Astrocyte of the spinal cord (primary cell): Measurements from ENCODE around the gene BNIP3.

ENCODE experiments used
- DNase-seq: peaks from one replicate; pipeline ENCODE4 v3.0.0; 2011; ENCODE audit warnings: low read depth, low spot score
- H3K4me3 ChIP-seq: 2 replicates; pipeline ENCODE4 v1.5.1; 2011; ENCODE audit warnings: low read depth, mild to moderate bottlenecking, low read length, moderate library complexity
- in situ Hi-C: cut with HindIII; loops from 2 replicates; pipeline ENCODE4 v1.10.0; 2017; ENCODE audit warnings: low sequenced_read_pairs
- TF ChIP-seq, protein P1 (sequence below): IDR thresholded peaks from 2 replicates; pipeline ENCODE4 v1.5.1; 2012; ENCODE audit warnings: low read depth, mild to moderate bottlenecking, low read length, inconsistent platforms

The BNIP3 gene

DNA sequence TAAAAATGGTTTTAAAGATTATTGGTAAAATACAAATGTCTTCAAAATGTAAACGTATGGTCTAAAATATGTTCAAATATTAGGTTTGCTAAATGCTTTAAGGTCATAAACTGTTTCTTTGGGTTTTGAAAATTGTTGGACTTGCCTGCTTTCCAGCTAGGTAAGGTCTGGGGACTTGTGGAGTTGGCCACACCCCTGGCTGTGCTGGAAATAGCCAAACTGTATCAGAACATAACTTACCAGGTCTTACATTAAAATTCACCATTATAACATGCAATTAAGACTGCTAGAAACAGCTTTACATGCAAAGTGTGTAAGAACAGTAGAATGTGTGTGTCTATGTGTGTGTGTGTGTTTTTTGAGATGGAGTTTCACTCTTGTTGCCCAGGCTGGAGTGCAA, 29.7 kb upstream of the BNIP3 start:
- no peak overlapping the region for H3K4me3 ChIP-seq
- DNase-seq, result no peak
- in situ Hi-C loops, result no loop called here
- TF ChIP-seq, protein P1, sequence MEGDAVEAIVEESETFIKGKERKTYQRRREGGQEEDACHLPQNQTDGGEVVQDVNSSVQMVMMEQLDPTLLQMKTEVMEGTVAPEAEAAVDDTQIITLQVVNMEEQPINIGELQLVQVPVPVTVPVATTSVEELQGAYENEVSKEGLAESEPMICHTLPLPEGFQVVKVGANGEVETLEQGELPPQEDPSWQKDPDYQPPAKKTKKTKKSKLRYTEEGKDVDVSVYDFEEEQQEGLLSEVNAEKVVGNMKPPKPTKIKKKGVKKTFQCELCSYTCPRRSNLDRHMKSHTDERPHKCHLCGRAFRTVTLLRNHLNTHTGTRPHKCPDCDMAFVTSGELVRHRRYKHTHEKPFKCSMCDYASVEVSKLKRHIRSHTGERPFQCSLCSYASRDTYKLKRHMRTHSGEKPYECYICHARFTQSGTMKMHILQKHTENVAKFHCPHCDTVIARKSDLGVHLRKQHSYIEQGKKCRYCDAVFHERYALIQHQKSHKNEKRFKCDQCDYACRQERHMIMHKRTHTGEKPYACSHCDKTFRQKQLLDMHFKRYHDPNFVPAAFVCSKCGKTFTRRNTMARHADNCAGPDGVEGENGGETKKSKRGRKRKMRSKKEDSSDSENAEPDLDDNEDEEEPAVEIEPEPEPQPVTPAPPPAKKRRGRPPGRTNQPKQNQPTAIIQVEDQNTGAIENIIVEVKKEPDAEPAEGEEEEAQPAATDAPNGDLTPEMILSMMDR, result no peak

DNA sequence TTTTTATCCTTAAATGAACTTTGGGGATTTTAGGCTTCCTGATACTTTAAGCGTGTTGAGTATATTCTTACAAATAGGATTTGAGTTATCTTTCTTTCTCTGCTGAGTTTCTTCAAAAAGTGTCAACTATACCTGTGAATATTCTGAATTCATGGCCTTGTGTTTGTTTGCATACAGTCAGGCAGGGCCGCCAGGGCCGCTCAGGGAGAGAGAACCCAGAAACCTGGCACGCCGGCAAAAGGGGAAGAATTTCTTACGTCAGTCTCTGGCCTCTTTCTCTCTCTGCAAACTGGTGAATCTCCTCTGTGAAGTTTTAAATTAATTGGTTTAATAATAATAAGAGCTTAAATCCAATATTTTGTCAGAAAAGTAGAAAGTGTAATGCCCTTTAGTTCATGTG, 29.3 kb upstream of the BNIP3 start:
- in situ Hi-C loops, result no loop called here
- TF ChIP-seq, protein P1, result no peak
- H3K4me3 ChIP-seq, result no peak overlapping the region
- DNase-seq, result no peak

DNA sequence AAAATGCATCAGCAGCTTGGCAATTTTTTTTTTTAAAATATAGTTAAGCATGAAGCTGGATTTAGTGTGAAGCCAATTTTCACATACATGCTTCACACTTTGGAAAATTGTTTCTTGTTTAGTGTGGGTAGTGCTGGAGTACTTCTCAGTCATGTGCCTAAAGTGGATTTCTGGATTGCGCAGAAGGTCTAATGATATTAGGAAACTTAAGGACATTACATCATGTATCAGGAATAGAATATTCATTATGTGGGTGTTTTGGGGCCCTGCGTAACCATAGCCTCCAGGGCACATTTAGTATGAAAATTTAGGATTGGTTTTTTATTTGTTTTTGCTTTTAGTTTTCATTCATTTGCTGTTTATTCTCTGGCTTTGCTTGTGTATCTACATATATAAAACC, 28.8 kb upstream of the BNIP3 start:
- no peak overlapping the region for H3K4me3 ChIP-seq
- in situ Hi-C loops, result no loop called here
- DNase-seq, result no peak
- TF ChIP-seq, protein P1, result no peak

DNA sequence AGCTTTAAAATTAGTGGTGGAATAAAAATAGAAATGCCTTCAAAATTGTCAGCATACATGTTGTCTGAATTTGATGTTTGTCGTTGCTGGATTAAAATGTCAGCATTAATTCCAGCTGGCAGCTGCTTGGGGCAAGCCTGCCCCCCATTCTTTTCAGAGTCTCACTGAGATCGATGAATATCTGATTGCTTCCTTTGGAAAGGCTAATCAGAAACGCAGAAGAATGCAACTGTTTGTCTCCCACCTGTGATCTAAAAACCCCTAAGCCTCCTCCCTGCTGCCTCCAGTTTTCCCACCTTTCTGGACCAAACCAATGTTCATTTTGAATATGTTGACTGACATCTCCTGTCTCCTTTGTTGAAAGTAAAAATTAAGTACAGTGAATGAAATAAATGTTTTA, 27.9 kb upstream of the BNIP3 start:
- no peak overlapping the region for H3K4me3 ChIP-seq
- TF ChIP-seq, protein P1, result no peak
- DNase-seq, result no peak
- in situ Hi-C loops, result no loop called here

DNA sequence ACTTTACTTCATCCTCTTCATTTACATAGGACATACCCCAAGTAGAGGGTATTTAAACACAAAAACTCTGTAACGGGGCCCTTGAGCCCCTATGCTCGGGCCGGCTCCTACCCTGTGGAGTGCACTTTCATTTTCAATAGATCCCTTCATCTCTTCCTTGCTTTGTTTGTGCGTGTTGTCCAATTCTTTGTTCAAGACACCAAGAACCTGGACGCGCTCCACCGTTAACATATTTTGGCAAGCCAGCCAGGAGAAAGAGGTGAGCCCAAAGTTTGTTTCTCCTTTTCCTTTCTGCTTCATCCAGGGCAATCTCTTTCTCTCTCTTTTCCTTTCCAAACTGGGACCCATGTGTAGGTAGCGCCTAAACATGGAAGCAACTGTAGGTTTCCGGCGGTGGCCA, 26.0 kb upstream of the BNIP3 start:
- no peak for DNase-seq
- H3K4me3 ChIP-seq, result no peak overlapping the region
- TF ChIP-seq, protein P1, result no peak
- in situ Hi-C loops, result no loop called here

DNA sequence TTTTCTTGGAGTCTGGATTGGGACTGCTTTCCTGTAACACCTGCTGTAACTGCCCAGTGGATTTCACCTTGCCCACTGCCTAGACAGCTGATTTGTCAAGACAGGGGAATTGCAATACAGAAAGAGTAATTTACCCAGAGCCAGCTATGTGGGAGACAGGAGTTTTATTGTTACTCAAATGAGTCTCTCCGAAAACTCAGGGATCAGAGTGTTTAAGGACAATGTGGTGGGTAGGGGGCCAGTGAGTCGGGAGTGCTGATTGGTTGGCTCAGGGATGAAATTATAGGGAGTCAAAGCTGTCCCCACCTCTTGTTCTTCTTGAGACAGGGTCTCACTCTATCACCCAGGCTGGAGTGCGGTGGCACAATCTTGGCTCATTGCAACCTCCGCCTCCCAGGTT, 25.2 kb upstream of the BNIP3 start:
- TF ChIP-seq, protein P1, result no peak
- no peak overlapping the region for H3K4me3 ChIP-seq
- in situ Hi-C loops, result no loop called here
- no peak for DNase-seq

DNA sequence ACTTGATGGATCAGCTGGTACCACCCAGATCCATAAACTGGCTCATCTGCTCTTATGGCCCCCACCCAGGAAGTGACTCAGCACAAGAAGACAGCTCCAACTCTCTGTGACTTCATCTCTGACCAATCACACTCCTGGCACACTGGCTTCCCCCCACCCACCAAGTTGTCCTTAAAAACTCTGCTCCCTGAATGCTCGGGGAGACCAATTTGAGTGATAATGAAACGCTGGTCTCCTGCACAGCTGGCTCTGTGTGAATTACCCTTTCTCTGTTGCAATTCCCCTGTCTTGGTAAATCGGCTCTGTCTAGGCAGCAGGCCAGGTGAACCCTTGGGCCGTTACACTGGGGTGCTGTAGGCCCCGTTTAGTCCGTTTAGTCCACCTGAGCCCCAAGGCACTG, 23.4 kb upstream of the BNIP3 start:
- in situ Hi-C loops, result no loop called here
- no peak overlapping the region for H3K4me3 ChIP-seq
- TF ChIP-seq, protein P1, result no peak
- DNase-seq, result no peak
